HTERT RPE-1 (cell line): Measurements from ENCODE around the gene RALGPS1.

ENCODE experiments used
- in situ Hi-C: fragments of 300-500 bp; cut with MboI; formaldehyde crosslinking; loops from 4 replicates; pipeline ENCODE4 v1.14.3; 2020; ENCODE audit warnings: low sequenced_read_pairs

Gene RALGPS1

GRCh38 chr9:127075624-127076372 lies 161.2 kb downstream of the RALGPS1 start:
- in situ Hi-C loops, result no loop called here

- in situ Hi-C loops, result no loop called here
Observed at GRCh38 chr9:127076860-127077643, 162.5 kb downstream of the RALGPS1 start.

GRCh38 chr9:127077644-127077946 lies 163.0 kb downstream of the RALGPS1 start:
- in situ Hi-C loops, result no loop called here

- in situ Hi-C loops, result no loop called here
Observed at GRCh38 chr9:127078336-127078735, 163.8 kb downstream of the RALGPS1 start.

GRCh38 chr9:127078988-127079387 lies 164.4 kb downstream of the RALGPS1 start:
- in situ Hi-C loops, result no loop called here

- in situ Hi-C loops, result no loop called here
Observed at GRCh38 chr9:127079446-127080140, 165.0 kb downstream of the RALGPS1 start.

- in situ Hi-C loops, result no loop called here
Observed at GRCh38 chr9:127081250-127082185, 166.9 kb downstream of the RALGPS1 start.

- in situ Hi-C loops, result no loop called here
Observed at GRCh38 chr9:127083138-127083980, 168.8 kb downstream of the RALGPS1 start.

- in situ Hi-C loops, result no loop called here
Observed at GRCh38 chr9:127084076-127085039, 169.8 kb downstream of the RALGPS1 start.

- in situ Hi-C loops, result no loop called here
Observed at GRCh38 chr9:127085186-127085585, 170.6 kb downstream of the RALGPS1 start.

GRCh38 chr9:127086771-127087170 lies 172.2 kb downstream of the RALGPS1 start:
- in situ Hi-C loops, result no loop called here

GRCh38 chr9:127087411-127087810 lies 172.8 kb downstream of the RALGPS1 start:
- in situ Hi-C loops, result no loop called here

GRCh38 chr9:127087836-127088235 lies 173.3 kb downstream of the RALGPS1 start:
- in situ Hi-C loops, result no loop called here

- in situ Hi-C loops, result no loop called here
Observed at GRCh38 chr9:127088724-127089615, 174.4 kb downstream of the RALGPS1 start.

- in situ Hi-C loops, result no loop called here
Observed at GRCh38 chr9:127089631-127090081, 175.1 kb downstream of the RALGPS1 start.

GRCh38 chr9:127090341-127090985 lies 175.9 kb downstream of the RALGPS1 start:
- in situ Hi-C loops, result no loop called here

- in situ Hi-C loops, result no loop called here
Observed at GRCh38 chr9:127091526-127091925, 176.9 kb downstream of the RALGPS1 start.
